Stimulated activated CD4-positive, alpha-beta T cell treated with anti-CD3 and anti-CD28 coated beads, Interleukin-15, amount 100 ng/mL, for 24 hours (primary cell): ENCODE measurements around the gene FCN1.

ENCODE experiments used
- DNase-seq: peaks from one replicate; pipeline ENCODE4 v3.0.0-alpha.2; 2020

The FCN1 gene

DNA sequence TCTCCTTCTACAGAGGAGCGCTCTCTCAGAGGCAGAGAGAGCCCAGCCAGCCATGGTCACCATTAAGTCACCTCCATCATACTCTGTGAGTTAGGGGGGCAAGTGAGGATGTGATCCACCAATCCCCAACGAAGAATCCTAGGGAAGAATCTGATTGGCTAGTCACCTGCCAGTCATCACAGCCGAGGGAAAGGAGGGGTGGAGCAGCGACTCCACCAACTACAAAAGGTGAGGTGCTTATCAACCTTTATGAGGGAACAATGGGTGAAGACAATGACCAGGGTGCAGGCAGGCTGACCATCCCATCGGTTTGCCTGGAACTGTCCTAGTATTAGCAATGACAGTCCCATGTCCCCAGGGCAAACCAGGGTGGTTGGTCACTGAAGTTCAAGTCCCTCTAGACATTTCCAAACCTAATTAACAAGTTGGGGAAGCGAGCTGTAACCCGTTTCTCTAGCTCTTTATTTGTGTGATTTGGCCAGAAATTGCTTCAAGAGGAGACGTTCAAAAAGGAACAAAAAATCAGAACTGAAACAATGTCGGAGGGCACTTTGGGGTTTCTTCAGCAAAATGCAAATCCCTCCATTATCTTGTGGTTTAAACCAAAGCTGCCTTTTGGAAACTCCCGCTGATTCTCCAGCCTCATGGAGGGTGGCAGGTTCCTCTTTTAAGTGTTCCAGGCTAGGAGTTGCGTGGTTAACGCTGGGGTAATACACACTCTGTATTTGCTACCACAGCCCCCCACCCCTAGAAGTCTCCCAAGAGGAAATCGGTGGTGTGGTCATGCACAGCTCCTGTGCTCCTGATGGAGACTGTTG, 18.8 kb upstream of the FCN1 start:
- no peak for DNase-seq

GRCh38 chr9:134935701-134936345, 18.1 kb upstream of the FCN1 start:
- no peak for DNase-seq

DNA sequence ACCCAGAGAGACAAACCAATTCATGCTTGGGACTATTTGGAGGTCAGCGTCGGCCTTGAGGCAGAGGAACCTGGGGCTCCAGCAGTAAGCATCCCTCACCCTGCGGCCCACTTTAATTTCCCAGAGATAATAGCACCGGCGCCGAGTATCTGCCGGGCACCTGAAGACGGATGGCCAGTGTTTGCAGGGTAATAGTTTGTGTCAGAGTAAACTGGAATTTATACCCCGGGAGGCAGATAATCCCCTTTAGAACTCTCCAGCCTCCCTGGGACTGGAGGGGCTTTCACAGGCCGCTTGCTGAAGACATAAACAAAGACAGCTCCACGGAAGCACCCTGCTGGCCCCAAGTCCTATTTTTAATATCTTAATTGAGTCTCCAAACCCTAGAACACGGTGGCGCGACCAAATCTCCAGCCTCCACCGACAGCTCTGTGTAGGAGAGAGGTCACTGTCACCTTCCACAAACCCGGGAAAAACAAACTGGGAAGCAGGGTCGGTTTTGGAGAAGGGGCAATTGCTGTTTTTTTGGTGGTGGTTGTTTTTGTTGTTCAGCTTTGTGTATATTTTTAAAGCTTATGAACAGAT, 17.4 kb upstream of the FCN1 start:
- DNase-seq, result no peak

- no peak for DNase-seq
Observed at GRCh38 chr9:134933076-134933659, 15.5 kb upstream of the FCN1 start.

- DNase-seq, result no peak
Observed at GRCh38 chr9:134932606-134933005, 14.9 kb upstream of the FCN1 start.

DNA sequence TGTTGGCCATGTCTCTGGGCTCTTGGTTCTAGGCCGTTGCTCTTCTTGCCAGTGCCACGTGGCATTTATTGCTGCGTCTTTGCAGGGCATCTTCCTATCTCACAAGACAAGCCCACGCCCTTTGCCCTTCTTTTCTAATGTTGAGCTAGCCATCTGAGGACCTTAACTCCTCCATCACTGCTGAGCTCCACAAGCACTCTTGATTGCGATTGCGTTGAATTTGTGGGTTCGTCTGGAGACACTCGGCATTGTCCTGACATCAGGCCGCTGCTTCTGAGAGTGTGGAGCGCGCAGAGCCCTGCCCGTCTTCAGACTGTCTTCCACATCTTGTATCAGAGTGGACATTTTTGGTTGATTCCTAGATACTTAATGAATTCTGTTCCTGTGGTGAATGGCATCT, 14.5 kb upstream of the FCN1 start:
- no peak for DNase-seq

DNA sequence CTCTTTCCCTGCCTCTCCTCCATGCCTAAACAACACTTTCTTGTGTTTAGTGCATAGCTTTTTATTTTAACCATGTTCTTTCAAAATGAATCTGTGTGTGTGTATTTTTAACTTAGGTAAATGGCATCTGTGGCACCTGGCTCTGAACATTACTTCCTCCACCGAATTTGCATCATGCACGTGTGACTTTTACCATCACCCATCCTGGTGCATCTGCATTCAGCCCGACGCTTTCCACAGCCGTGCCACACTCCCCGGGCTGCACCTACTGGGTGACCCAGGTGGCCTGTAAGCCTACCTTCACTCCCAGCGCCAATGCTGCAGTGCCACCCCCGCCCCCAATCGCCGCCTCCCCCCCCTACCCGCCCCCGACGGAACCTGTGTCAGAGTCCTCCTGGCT, 12.7 kb upstream of the FCN1 start:
- DNase-seq, result no peak

GRCh38 chr9:134929193-134930158, 11.8 kb upstream of the FCN1 start:
- DNase-seq, result no peak

DNA sequence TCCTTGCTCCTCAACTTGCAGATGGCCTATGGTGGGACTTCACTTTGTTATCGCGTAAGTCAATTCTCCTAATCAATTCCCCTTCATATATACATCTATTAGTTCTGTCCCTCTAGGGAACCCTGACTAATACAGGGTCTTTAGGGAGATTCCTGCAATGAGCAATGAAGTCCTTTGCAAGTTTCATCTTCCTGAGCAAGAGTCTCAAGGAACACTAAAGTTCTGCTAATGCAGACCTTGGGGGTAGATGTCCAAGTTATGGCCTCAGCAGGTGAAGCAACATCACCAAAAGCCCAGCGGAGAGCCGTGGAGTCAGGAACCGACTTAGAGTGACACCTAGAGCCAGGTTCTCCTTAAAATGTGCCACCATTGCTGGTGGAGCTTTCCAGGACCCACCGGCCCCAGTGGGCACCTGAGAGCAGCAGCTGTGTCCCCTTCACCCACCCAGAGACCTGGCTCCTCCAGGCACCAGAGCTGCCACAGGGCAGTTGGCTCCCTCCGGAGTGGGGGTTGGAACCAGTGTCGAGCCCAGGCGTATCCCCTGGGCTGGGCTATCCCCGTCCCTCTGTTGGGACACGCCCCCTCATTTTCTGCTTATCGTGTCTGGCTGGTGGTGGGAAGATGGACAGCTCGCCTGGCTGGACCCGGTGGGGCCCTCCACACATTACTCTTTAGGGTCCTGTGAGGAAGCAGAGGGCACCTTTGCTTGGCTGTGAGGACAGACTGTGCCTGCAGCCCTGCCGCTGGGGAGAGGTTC, 10.9 kb upstream of the FCN1 start:
- DNase-seq, result no peak

GRCh38 chr9:134925011-134925511, 7.3 kb upstream of the FCN1 start:
- DNase-seq, result no peak

GRCh38 chr9:134923466-134923865, 5.8 kb upstream of the FCN1 start:
- no peak for DNase-seq

DNA sequence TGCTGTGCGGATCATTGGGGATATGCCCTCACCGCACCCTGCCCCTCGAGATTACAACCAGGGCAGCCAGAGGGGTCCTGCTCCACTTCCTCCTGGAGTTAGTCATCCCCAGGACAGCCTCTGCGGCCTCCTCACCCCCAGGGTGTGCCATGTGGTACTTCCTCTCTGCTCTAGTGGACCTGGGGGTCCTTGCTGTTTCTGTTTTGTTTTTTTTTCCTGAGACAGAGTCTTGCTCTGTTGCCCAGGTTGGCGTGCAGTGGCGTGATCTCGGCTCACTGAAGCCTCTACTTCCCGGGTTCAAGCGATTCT, 5.2 kb upstream of the FCN1 start:
- DNase-seq, result no peak

GRCh38 chr9:134922066-134922931, 4.6 kb upstream of the FCN1 start:
- no peak for DNase-seq

DNA sequence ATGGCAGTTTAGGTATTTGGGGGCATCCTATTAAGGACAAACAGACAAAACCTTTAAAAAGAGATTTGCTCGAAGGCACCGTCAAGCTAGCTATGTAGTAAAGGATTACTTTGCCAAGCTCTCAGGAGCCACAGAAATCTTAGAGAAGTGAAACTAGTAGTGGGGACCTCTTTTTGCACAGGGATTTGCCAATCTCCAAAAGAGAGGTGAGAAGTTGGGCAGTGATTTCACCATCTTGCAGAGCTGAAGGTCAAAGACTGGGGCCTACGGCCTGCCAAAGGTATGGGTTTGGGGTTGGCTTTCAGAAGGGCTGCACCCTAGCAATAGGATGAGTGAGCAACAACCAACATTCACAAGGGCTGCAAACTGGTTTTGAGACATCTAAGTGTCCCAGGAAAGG, 1.6 kb upstream of the FCN1 start:
- DNase-seq, result no peak

DNA sequence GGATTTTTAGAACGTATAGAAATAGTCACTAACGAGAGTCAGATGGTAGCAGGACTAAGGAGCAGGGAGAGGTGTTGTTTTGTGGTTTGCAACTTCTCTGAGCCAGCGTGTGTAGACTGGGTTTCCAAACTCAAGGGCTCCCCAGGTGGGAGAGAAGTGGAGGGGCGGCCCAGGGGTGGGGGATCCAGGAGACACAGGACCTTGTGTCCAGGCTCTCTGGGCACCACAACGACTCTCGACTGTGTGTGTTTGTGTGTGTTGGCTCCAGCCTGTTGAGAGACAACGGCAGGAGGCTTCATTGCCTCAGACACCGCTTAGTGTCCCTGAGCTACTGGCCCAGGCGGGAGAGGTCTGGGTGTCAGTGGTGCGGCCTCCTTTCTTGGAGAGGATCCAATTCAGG, 934 bp upstream of the FCN1 start:
- DNase-seq, result no peak

DNA sequence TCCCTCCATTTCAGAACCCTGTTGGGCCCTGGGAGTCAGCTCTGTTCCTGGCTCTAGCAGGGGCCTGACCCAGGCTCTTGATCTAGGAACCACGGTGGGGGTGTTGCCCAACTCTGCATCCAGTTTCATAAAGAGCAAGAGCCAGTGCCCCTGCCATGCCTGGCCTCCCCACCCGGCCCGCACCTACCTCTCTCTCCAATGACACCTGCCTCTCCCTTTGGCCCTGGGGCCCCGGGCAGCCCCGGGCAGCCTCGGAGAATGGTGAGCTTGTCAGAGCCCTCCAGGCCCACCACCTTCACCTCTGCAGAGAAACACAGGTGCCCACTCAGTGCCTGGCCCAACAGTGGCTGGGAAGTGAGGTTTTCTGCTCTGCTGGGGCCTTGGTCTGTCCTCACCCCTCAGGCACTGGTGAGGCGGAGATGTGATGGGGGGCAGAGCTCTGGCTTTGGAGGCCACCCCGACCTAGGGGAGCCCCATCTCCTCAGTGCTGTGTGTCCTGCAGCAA, 1.5 kb downstream of the FCN1 start:
- DNase-seq, result no peak

- no peak for DNase-seq
Observed at GRCh38 chr9:134915046-134915985, 2.4 kb downstream of the FCN1 start.

DNA sequence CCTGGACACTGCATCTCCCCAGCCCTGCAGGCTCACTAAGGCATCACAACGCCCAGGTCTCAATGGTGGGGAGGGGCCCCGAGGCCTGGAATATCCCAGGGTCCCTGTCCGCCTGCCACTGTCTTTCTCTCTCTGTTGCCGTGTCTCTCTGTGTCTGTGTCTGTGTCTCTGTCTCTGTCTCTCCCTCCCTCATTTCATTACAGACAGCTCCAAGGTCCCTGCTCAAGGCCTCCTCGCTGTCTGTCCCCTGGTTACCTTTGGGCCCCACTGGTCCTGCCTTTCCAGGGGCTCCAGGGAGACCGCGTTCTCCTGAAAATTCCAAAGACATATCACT, 3.2 kb downstream of the FCN1 start:
- no peak for DNase-seq

- DNase-seq, result no peak
Observed at GRCh38 chr9:134913713-134914500, 3.8 kb downstream of the FCN1 start.
